DMS79 (cell line): ENCODE results near the gene CDK5RAP1.
"Not testable (repeated sequence)": the region's sequence is repeated elsewhere in the genome, so short reads cannot be mapped to it uniquely, and the experiment has no call there.

Experiments
- DNase-seq: peaks from one replicate; lab custom pipeline; 2025; lab: John Stamatoyannopoulos, UW

CDK5RAP1 gene

DNA sequence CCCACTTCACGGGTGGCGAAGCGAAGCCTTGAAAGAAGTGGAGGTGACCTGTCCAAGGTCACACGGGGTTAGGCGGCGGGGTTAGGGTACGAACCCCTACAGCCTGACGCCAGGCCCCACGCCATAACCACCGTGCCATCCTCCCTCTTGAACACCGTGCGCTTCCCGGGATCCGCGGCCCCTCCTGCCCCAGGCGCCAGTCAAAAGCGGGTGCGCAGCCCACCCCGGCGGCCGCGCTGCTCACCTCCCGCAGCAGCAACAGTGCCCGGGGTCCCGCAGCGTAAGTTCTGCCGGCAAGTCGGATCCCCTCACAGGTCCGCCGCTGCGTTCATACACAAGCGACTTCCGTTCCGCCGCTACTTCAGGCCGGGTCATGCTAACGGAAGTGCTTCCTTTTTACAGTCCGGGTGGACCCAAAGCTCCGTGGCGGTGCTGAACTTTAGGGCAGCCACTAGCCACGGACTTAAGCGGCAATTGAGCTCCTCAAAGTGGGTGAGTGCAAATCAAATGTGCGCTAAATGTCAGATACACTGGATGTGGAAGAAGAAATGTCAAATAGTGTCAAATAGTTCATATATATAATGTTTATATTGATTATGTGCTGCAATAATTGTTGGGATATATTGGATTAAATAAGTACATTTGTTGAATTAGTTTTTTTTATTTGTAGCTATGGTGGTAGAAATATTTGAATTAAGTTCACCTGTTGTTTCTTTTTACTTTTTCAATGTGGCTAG lies at the start of gene CDK5RAP1:
Gene CDK5RAP1, minus strand, starts transcription at position 336 of the 737 bp plus-strand sequence. CDS start 4,455 bp downstream, outside the sequence.
- DNase-seq, result peak; percentile 54

- no peak for DNase-seq
These were observed 49.5 kb upstream of the CDK5RAP1 start for GRCh38 chr20:33450867-33451266.

GRCh38 chr20:33445881-33446625 lies 44.7 kb upstream of the CDK5RAP1 start:
- DNase-seq, result peak; percentile 12

DNA sequence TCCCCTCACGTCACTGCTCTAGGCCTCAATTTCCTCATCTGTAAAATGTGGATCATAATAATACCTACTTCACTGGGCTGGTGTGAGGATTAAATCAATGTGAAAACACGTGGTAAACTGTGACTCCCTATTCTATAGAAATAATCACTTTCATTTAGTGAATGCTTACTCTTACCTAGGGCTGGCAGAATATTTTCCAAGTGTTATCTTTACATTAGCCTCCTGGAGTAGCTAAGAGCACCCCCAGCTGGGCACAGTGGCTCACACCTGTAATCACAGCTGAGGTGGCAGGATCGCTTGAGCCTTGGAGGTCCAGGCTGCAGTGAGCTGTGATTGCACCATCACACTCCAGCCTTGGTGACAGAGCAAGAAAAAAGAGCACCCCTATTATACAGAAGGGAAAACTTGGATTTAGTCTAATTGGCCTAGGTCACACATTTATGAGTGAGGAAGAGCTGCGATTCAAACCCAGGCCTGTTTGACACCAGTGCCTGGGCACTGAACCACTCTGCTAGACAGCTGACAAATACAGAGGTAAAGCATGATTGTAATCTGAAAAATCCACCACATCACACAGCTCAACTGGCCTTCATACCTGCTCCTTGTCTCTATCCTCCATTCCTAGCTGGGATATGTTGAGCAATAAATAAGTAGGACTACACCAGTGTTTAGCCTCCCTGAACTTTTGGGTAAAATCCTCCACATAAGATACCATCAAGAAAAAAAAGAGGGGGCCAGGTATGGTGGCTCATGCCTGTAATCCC lies 43.7 kb upstream of the CDK5RAP1 start:
- DNase-seq, result no peak

- peak; percentile 56 for DNase-seq
These were observed 42.4 kb upstream of the CDK5RAP1 start, which contains the start of gene SNTA1 for GRCh38 chr20:33443512-33444239. Gene SNTA1, minus strand, starts transcription at chr20:33443763. Its CDS starts 143 bp downstream, at chr20:33443620.

DNA sequence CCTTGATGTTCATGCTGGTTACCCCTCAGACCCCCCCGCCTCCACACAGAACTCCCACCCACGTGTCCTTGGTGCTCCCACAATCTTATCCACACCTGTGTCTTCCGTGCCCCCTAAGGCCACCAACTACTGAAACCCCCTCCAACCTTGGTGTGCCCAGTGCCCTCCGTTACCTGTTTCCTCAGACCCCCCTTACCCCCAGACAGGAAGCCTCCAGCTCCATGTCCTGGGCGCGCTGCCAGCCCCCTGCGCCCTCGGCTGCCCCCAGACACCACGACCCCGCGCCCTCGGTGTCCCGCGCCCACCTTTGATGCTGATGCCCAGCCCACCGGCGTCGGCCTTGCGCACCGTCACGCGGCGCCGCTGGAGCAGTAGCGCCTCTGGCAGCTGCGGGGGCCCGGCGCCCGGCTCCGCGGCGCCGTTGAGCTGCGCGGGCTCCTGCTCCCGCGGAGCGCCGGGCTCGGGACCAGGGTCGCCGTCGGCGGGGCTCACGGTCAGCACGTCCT lies 41.7 kb upstream of the CDK5RAP1 start:
- DNase-seq, result no peak

- DNase-seq, result no peak
These were observed 41.1 kb upstream of the CDK5RAP1 start for GRCh38 chr20:33442136-33443005.

- DNase-seq, result no peak
These were observed 40.0 kb upstream of the CDK5RAP1 start for GRCh38 chr20:33441142-33441955.

DNA sequence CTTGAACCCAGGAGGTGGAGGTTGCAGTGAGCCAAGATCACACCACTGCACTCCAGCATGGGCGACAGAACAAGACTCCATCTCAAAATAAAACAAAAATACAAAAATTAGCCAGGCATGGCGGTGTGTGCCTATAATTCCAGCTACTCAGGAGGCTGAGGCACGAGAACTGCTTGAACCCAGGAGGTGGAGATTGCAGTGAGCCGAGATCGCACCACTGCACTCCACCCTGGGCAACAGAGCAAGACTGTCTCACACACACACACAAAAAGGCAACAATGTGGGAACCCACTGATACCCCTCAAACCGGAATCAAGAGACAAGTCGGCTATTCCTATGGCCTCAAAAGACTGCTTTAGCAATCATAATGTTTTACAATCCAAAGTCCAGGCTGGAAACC lies 39.2 kb upstream of the CDK5RAP1 start:
- DNase-seq, result not testable (repeated sequence)

- DNase-seq, result no peak
These were observed 37.2 kb upstream of the CDK5RAP1 start for GRCh38 chr20:33438481-33438880.

DNA sequence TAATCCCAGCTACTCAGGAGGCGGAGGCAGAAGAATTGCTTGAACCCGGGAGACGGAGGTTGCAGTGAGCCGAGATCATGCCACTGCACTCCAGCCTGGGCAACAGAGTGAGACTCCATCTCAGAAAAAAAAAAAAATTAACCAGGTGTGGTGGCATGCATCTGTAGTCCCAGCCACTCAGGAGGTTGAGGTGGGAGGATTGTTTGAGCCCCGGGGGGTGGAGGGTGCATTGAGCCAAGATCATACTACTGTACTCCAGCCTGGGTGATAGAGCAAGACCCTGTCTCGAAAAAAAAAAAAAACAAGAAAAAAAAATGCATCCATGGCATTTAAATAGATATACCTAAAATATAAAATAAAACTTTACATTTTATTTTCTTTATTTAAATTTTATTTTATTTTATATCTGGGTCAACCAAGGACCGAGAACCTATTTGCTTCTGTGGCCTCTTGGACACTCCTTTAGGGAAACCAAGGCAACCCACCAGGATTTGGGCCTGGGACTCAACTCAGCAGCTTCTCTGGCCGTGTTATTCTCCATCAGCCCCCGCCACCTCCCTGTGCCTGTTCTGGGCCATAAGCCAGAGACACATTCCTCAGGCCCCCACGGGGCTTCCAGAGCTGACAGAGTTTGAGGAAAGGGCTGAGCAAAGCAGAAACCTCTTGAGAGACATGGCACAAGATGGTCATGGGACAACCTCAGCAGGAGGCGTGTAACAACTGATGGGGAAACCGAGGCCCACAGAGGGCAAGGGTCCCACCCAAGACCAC lies 36.0 kb upstream of the CDK5RAP1 start:
- DNase-seq, result no peak

DNA sequence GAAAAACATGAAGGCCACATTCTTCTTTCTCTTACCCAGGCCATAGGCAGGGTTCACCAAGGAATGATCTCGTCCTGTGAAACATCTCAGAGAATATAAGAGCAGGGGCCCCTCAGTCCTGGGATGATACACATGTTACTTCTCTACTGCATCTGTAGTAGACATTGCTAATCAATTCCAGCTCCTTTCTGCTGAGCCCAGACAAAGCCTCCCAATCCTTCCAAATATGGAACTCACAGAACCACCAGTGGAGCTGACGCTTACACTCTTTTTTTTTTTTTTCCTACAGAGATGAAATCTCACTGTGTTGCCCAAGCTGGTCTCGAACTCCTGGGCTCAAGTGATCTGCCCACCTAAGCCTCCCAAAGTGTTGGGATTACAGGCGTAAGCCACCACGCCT lies 33.1 kb upstream of the CDK5RAP1 start:
- DNase-seq, result no peak

- DNase-seq, result no peak
These were observed 32.3 kb upstream of the CDK5RAP1 start for GRCh38 chr20:33433465-33434234.

- DNase-seq, result no peak
These were observed 30.6 kb upstream of the CDK5RAP1 start for GRCh38 chr20:33431797-33432381.

DNA sequence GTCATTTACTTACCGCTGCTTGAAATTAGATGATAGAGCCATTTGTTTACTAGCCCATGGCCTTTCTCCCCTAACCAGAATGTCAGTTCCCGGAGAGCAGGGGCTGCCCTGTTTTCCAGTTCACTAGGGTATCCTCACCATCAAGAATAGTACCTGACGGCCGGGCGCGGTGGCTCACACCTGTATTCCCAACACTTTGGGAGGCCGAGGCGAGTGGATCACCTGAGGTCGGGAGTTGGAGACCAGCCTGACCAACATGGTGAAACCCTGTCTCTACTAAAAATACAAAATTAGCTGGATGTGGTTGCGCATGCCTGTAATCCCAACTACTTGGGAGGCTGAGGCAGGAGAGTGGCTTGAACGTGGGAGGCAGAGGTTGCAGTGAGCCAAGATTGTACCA lies 22.6 kb upstream of the CDK5RAP1 start:
- not testable (repeated sequence) for DNase-seq

GRCh38 chr20:33423141-33423834 lies 22.0 kb upstream of the CDK5RAP1 start:
- no peak for DNase-seq
